HTERT RPE-1 (cell line): ENCODE data around the gene HOXB3.

ENCODE experiments used
- in situ Hi-C: fragments of 300-500 bp; cut with MboI; formaldehyde crosslinking; loops from 4 replicates; pipeline ENCODE4 v1.14.3; 2020; ENCODE audit warnings: low sequenced_read_pairs

HOXB3 gene

DNA sequence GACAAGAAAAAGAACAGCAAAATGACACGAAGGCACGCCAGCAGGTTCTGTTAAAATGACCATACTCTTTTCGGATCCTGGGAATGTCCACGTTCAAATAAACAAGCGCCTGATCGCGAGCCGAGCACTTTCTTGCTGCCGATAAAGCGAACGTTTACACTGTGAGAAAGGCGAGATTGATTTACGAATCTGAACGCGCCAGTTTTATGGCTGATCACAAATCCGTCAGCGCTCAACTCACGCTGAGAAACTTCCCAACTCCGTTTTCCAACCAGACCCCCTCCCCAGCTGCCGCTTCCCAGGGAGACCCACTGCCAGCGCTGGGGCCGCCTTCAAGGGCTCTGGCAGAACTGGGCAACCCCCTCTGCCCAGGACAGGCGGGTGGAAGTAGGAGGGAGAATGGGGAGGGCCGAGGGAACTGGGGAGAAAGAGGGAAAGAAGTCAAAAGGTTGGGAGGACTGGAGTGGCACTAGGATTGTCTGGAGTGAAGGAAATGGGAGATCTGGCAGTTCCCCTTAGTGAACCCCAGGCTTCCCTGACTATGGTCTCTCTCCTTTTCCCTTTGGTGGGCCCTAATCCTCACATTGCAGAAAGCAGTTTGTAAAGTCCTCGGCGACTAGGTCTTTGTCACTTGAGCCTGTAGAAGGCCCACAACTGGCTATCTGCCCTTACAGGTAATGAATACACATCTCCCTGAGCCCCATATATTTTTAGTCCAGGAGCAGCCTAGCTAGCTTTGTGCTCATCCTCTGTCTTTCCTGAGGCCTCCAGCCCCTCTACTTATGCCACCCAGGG, 18.8 kb downstream of the HOXB3 start:
- in situ Hi-C loops = no loop called here

DNA sequence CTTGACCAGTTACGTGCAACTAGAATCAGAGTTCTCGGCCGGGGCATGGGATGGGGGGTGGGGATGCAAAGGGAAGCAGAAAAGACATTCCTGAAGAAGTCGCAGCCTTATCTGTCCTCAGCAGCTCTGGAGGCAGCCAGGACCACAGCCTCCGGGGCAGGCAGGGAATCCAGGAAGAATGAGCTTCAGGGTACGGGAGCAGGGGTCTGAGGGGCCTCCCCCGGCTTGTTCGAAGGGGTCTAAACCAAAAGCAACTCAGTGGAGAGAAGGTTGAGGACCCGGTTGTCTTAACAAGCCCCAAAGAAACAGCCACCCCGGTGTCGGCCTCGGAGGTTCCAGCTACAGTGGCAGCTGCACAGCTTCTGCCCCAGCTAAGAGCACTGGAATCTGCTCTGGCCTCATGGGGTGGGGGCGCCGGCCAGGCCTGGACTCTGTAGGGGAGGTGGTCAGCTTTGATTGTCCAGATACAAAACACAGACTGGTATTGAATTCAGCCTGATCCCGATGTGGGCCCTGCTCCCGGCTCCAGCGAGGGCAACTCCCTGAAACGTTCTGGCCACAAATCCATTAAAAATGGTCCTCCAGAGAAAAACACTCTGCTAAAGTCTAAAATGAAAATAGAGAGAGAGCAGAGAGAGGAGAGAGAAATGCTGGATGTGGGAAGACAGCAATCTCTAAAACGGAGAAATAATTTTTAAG, 19.6 kb downstream of the HOXB3 start:
- in situ Hi-C loops = no loop called here

DNA sequence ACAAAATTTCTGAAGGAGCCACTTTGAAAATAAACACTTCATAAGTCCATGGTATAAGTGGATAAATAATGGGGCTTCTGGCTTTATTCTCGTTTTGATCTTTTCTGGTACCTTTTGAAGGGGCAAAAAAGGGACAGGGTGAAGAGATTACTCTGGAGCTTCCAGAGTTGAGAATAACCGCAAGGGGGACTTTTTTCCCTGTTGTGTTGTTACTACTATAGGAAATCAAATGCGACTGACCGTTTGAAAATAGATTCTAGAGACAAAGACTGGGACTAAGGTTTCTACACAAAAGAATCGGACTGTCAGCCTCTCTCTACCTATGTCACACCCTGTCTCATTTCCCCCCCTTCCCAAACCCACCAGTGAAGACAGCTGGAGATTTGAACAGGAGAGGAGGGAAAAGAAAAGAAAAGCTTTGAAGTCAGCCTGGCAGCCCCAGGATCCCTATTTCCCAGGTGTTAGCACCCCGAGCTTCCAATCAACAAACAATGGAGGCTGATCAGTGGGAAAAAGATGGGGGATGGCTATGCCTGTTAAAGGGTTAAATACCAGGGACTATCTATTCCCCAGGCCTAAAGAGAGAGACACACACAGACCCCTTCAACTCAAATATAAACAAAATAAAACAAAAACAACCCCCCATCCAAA, 20.2 kb downstream of the HOXB3 start:
- in situ Hi-C loops = no loop called here

DNA sequence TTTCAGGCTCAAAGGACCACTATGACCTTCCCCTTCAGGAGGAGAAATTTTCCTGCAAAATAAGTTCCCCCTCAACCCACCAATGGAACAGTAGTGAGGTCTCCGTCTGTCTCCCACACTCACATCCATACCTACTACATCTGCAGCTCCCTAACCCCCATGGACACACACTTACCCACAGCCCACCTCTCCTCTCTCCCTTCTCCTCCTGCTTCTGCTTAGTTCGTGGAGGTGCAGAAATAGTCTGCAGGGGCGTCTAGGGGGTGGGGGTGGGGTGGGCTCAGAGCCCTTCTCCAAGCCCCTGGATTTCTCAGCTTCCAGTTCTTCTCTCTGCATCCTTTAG, 20.8 kb downstream of the HOXB3 start:
- in situ Hi-C loops = no loop called here

DNA sequence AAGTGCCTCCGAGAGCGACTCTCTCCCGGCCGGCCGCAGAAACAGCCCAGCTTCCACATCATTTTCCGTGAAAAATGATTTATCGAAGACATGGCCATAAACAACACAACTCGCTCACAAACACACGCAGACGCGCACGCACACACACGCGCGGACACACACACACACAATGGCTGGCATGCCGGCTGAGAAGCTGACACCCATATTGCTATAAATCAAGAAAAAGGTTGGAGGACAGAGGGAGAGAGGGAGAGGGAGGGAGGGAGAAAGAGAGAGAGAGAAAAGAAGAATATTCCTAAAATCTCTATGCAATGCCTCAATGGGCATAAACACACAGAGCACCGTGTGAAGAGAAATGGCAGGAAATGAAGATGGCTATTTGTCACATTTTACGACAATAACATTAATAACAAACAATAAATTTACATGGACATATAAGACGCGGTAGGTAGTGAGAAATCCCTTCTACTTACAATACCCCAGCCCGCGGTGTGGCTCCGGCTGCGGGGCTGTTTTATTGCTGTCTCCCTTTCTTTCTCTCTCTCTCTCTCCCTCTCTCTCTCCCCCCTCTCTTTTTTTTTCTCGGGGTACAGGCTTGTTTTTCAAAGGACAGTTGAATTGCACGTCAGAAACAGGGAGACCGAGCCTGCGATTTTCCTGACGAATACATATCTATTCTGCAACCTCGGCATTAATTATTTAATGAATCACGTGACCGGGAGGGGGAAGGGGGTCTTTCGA, 21.4 kb downstream of the HOXB3 start:
- in situ Hi-C loops = no loop called here

DNA sequence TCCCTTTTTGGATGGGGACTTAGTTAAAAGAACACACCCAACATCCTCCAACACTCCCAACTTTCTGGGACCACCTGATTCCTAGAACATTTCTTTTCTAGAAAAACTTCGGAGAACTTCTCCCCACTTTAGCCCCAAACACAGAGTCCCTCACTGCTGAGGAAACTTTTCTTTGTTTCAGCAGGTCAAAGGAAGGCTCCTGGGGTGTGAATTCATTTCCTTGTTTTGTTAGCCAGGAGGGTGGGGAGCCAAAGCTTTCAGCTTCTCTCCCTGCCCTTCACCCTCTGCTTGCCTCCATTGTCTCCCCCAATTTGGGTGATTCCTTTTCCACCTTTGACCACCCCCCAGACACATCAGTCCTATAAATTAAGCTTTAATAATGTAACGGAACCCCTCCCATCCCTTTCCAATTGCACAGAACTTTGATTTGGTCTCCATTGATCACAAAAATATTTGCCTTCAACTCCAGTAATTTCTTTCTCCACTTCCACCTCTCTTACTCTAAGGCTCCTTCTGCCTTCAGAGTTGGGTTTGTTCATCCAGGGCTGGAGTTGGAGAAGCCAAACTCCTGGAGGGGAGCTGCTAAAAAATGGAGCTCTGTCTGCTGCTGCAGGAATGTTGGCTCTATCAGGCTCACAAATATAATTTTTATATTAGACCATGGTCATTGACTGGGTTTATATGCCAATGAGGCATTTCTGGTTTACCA, 22.2 kb downstream of the HOXB3 start:
- in situ Hi-C loops = no loop called here

DNA sequence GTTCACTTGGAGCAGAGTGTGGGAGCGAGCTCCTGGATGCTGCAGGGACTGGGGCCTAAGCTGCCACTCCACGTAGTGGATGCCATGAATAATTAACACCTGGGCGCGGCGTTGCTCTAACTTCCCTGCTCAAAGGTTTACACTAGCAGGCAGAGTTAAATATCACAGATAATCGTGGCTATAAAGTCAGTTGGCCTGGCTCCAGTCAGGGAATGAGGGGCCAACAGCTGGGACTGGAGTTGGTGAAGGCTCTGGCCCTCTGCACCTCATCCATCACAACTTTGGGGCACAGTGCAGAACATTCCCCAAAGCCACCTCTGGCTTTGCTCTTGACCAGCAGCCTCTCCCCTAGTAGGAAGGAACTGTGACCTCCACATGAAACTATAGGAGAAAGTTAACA, 22.8 kb downstream of the HOXB3 start:
- in situ Hi-C loops = no loop called here

DNA sequence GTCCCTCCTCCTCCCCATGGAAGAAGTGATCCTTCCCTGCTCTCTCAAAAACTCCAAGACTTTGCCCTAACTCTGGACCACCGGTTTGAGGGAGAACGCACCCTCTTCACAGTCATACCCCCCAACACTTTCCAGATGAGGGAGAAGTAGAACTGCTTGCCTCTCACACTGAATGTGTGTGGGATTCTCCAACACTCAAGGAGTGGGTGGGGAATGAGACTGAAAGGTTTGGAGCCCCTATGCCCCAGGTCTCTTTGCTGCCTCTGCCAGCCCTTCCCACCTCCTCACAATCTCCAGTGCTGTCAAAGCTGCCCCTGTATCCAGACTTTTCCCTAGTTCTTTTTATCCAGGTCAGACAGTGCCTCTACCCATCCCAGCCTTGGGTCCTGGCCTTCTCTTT, 23.3 kb downstream of the HOXB3 start:
- in situ Hi-C loops = no loop called here

DNA sequence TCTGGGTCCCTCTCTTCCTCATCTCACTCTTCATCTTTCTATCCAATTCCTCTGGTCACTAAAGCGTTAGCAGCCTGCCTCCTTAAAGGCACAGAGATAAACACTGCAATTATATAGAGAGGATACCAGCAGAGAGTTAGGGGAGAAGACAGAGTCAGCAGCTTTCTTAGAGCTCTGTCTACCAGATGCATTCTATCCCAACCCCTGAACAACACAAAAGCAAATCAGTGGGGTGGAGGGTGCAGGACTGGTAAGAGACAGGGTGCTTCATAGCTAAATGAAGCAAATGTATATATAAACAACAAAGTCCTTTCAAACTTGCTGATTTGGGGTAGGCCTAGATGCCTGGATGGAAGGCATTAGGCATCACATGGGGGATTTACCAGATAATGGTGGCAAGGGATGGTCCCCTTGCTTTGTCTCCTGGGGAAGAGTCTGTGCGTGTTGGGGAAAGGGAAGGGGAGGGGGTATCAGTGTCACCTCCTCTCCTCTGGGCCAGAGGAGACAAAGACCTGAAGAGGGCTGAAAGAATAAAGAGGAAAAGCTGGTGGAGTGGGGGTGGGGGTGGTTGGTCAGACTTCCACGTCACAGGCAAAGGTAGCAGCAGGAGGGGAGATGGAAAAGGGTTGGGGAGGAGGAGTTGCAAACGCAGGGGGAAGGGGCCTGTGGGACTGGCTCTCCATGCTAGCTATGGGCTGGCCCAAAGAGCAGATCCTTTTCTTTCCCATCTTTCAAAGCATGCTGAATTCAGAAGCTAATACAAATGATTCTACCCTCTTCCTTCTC, 23.9 kb downstream of the HOXB3 start:
- in situ Hi-C loops = no loop called here

DNA sequence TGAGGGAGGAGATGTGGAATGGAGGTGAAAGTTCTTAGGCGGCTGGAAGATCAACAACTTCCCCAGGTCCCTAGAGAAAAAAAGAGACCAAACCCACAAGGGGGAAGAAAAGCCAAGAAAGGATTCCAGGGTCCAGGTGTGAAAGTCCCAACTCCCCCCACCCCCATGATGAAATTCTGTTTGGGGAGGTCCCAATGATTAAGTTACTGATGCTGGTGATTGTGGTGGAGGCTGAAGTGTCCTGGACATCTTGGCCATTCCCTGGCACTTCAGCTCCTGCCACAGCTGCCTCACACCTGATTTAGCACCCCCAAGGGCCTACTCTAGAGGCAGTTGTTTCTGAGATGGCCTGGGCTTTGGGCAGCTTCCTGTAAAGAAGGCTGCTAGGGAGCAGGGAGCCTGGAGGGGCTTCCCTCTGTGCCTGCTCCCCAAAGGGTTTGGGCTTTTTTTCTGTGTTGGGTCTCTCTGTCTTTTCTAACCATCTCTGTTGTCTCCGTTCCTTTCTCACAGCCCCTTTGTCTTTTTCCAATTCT, 25.0 kb downstream of the HOXB3 start:
- in situ Hi-C loops = no loop called here

DNA sequence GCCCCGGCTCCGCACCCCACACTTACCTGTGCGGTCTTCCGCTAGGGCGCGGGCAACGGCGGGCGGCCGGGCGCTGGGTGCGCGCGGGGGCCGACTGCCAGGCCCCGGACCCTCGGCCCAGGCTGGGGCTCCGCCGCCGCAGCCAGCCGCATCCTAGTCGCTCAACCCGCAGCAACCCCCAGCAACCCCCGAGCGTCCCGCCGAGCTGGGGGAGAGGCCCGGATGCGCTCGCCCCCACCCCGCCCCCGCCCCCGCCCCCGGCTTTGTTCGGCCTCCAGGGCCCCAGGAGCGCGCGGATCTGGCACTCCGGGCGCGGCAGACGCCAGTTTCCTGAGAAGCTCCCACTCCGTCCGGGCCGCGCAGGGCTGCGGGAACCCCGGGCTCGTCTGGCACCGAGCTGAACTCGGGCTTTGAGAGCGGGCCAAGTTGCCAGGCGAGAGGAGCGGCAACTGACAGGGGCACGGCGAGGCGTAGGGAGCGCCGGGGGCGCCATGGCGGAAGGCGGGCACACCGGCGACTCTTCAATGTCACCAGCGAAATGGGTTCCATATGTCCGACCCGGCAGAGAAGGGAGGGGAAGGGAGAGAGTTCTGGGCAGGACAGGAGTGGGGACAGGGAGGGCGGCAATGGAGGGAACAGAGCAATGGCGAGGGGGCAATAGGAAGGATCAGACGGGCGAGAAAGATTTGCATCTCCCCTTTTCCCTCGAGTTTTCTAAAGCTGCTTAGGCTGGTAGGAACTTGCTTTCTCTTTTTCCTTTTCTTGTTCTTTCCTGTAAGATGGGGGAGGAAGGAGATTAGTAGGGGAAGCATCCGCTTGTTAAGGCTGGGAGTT, 25.6 kb downstream of the HOXB3 start:
- in situ Hi-C loops = no loop called here

DNA sequence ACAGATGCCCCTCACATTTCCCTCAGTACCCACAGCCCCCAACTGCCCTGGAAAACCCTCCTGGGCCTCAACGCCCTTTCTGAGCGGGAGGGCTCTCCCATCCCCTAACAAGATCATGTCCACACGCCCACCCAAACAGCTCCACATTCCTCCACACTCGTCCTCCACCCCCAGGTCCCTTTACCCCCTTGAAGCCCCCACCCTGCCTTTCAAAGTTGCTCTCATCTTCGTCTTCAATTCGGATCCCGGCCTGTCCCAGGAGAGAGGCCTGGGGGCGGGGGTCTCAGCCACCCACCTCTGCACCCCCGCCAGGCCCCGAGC, 26.2 kb downstream of the HOXB3 start:
- in situ Hi-C loops = no loop called here

DNA sequence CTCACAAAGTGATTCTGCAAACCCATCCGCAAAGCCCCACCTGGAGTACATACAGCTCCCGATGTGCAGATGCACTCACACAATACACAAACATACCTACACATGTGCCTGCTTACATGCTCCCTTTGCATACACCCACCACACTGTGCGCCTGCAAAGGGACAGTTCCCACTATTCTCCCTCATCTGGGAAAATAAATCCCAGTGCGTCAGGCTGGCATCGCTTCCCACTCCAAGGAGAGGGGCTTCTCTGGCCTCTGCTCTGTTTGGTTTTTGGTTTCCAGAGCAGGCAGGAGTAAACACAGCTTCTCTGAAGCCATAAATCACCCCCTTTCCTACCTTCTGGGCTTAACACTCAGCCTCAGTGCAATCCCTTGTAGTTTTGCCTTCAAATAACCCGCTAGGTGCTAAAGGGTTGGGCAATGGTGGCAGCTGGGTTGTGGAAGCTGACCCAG, 26.6 kb downstream of the HOXB3 start:
- in situ Hi-C loops = no loop called here

DNA sequence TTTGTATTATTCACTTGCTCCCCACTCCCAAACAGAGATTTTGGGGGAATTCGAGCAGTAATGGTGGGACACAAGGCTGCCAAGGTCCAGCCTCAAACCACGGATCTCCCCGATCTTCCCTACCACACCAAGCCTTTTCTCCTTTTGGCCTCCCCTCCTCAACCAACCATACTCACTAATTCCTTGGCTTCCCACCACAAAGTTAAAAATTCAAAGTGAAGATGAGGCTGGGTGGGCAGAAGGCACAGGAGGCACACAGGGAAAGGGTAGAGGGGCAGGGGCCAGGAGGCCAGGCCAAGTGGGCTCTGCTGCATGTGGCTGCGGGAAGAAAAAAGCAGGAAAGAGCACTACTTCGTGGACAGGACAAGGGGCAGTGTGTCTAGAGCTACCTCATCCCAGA, 27.1 kb downstream of the HOXB3 start:
- in situ Hi-C loops = no loop called here

DNA sequence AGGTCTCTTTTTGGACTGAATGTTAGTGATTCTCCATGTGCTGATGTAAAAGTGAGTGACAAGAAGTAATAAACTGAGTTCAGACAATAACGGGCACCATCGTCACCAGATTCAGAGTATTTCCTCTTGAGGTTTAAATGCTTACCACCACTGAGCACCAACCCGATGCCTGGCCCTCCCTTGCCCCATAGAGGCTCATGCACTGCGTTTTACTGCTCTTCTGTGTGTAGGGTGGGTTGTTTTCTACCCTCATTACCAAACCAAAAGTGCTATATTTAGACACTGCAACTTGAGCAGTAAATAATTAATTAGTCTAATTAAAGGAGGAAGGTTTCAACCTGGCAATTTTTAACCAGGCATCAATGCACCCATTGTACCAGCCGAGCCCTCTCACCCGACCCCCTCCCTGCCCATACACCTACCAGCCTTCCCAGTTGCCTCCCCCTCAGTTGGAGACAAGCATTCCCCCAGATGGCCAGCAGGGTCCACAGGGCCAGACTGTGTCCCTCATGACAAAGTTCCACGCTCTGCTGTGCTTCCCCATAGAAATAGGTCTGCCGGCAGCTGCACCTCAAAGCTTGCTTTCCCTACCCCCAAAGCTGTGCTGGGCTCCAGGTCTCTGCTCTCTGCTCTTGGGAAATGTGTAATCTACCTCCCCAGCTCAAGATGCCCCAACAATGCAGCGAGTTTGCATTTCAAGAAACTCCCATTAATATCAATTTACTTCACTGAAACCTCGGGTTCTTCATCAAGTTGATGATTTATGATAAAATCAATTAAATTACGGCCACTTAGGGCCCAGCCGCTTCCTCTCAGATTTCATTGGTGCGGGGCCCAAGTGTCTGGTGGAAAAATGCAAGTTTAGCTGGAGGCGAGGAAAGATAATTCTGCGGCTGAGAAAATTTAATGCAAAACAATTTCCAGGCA, 27.9 kb downstream of the HOXB3 start:
- in situ Hi-C loops = no loop called here

DNA sequence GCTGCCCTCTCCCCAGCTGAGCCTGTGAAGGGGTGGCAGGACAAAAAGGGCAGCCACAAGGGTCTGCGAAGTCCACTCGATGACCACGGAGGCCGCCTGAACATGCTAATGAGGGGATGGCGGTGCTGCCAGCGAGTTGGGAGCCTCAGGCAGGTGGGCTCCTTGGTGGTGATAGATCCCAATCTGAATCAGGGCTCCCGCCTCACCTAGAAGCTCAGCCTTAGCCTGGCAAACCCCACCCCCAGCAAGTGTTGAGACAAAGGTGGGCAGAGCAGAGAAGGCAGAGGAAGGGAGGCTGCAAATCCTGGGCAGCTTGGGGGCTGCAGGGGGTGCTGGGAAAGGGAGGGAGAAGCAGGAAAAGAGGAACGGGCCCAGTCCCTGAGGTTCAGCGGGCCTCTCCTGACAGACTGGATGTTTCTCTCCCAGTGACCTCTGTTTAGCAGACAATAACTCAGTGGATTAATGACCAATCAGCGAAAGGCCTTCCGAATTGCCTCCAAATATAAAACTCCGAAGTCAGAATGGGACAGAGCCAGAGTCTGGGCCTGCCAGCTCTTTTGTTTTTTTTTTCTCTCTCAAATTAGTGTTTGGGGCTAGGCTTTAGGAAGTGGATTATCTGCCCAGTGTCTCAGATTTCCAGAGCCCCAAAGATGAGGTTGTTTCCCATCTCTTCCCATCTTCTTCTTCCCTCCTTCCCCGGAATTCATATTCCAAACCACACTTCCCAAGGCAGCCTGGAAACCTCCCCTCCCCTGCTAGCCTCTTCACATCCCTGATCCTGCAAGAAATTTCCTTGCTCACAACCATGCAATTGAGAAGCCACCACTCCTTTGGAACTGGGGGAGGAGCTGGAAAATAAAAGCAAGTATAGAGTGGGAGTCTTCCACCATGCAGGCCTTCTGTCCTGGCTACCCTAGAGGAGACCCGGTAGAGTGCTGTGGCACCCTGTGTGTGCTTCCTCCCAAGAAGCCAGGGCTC, 29.9 kb downstream of the HOXB3 start:
- in situ Hi-C loops = no loop called here
